HG03571 (cell line): ENCODE results near the gene TSPAN14.
"Not testable (repeated sequence)": the region's sequence is repeated elsewhere in the genome, so short reads cannot be mapped to it uniquely, and the experiment has no call there.

ENCODE experiments used
- ATAC-seq: cut with Tn5 transposase; IDR thresholded peaks from one replicate; pipeline ENCODE4 v1.9.1; 2021; ENCODE audit not compliant: unreplicated experiment

TSPAN14 gene

GRCh38 chr10:80520661-80521470, 66.8 kb downstream of the TSPAN14 start:
- ATAC-seq: no peak

- no peak for ATAC-seq
These were observed 68.8 kb downstream of the TSPAN14 start for GRCh38 chr10:80522756-80523363.

DNA sequence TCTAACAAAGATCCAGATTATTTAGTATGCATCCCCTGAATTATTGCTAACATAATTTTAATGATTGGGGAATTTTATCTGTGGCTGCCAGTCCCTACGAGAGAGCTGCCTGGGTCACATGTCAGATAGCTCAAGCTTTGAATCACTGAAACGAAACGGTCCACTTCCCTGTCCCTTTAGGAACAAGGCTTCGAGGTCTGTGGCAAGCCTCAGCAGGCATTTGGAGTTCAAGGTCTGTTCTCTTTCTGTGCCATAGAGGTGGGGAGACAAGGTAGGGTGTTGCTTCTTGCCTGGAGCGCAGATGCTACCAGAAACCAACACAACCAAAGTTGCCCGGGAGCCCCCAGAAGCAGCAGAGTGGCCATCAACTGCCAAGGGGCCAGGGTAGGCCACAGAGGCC, 69.7 kb downstream of the TSPAN14 start:
- ATAC-seq: no peak

DNA sequence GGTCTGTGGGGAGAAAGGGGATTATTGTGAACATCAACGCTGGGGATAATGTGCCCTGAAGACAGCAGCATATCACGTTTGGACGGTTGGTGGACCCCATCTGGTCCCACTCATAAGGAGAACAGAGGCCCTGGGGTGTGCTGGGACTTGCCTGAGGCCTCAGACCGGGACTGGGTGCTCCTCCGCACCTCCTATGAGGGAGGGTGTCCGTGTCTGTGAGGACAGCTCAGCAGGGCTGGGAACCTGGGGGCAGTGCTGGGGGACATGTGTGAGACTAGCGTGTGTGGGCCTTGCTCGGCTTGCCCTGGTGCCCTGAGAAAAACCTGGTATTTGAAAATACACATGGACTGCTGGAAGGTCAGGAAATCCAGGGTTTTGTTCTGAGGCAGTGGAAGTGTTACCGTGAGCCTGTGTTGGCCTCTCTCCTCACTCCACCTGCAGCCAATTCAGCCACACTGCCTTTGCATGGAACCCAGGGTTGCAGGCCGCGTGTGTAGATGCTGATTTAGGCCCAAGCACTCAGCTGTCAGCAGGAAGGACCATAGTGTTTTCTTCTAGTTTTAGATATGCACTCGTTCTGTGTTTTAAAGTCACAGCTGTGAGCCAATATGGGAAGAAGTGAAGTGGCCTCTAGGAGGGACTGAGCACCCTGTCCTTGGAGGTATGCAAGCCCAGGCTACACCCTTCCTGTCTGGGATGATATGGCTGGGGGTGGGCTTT, 70.2 kb downstream of the TSPAN14 start:
- no peak for ATAC-seq

- no peak for ATAC-seq
These were observed 72.1 kb downstream of the TSPAN14 start for GRCh38 chr10:80526218-80526617.

DNA sequence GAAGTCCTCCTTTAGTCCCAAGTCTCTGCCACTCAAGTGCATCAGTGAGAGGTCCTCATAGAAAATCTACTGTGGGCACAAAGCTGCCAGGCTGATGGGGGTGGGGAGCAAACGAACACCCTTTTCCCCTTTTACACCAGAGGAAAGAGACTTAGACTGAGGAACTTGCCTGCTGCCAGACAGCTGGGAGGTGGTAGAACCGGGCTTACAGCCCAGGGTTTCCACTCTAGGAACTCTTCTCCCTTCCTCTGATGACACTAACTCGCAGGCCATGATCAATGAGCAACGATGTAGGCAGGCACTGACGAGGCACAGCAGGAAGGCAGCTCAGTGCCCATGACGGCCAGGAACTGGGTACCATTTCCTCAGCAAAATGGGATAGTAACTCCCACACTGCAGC, 72.6 kb downstream of the TSPAN14 start:
- no peak for ATAC-seq

DNA sequence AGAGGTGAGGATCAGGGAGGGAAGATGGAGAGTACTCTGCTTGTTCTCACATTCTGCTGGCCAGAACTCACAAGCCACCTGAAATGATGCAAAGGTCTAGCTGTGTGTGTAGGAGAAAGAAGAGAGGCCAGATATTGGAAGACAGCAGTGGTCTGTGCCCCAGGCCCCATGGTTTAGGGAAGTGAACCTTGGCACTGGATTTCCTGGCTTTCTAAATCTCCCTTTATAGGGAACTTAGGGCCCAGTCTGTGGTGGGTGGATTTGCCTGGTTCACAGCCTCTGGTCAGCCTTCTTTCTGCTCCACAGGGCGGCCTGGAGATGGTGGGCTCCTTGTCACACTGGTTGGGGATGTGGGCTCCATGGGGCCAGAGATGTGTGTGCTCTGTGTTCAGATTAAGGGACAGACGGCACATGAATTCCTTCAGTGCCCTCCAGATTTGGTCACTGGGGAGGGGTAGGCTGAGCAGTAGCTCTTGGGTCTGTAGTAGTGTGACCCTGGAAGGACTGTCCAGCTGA, 74.1 kb downstream of the TSPAN14 start:
- no peak for ATAC-seq

- no peak for ATAC-seq
These were observed 74.8 kb downstream of the TSPAN14 start for GRCh38 chr10:80528901-80529300.

DNA sequence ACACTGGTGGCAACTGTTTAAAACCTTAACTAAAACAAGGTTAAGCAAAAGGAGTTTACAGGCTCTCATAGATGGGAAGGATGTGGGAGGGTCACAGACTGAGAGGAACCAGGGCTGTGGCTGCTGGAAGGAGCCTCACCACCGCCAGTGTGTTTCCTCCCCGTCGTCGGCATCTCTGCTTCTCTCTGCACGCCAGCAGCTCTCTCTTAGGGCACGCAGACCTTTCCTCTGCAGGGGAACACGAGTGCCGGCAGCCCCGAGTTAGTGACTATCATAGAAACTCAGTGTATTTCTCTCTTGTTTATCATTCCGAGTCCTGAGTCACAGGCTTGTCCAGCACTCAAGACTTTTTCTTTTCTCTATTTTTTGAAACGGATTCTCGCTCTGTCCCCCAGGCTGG, 75.5 kb downstream of the TSPAN14 start:
- no peak for ATAC-seq

GRCh38 chr10:80530251-80530650, 76.1 kb downstream of the TSPAN14 start:
- ATAC-seq: no peak

GRCh38 chr10:80530816-80531215, 76.7 kb downstream of the TSPAN14 start:
- no peak for ATAC-seq

- no peak for ATAC-seq
These were observed 78.5 kb downstream of the TSPAN14 start for GRCh38 chr10:80532571-80532970.

DNA sequence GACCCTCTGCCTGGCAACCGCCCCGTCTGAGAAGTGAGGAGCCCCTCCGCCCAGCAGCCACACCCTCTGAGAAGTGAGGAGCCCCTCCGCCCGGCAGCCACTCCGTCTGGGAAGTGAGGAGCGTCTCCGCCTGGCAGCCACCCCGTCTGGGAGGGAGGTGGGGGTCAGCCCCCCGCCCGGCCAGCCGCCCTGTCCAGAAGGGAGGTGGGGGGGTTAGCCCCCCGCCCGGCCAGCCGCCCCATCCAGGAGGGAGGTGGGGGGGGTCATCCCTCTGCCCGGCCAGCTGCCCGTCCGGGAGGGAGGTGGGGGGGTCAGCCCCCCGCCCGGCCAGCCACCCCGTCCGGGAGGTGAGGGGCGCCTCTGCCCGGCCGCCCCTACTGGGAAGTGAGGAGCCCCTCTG, 79.9 kb downstream of the TSPAN14 start:
- ATAC-seq: not testable (repeated sequence)

DNA sequence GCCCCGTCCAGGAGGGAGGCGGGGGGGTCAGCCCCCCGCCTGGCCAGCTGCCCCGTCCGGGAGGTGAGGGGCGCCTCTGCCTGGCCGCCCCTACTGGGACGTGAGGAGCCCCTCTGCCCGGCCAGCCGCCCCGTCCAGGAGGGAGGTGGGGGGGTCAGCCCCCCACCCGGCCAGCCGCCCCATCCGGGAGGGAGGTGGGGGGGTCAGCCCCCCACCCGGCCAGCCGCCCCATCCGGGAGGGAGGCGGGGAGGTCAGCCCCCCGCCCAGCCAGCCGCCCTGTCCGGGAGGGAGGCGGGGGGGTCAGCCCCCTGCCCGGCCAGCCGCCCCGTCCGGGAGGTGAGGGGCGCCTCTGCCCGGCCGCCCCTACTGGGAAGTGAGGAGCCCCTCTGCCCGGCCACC, 80.5 kb downstream of the TSPAN14 start:
- not testable (repeated sequence) for ATAC-seq

- ATAC-seq: peak; percentile 88
These were observed 81.7 kb downstream of the TSPAN14 start for GRCh38 chr10:80535671-80536360.

- no peak for ATAC-seq
These were observed 82.3 kb downstream of the TSPAN14 start for GRCh38 chr10:80536361-80536835.

GRCh38 chr10:80537086-80537735, 83.1 kb downstream of the TSPAN14 start:
- ATAC-seq: no peak

- no peak for ATAC-seq
These were observed 83.8 kb downstream of the TSPAN14 start, which contains the start of gene SH2D4B for GRCh38 chr10:80537736-80538480. TSS of gene SH2D4B (plus strand) at chr10:80537902. CDS start at chr10:80538332, 430 bp downstream.

DNA sequence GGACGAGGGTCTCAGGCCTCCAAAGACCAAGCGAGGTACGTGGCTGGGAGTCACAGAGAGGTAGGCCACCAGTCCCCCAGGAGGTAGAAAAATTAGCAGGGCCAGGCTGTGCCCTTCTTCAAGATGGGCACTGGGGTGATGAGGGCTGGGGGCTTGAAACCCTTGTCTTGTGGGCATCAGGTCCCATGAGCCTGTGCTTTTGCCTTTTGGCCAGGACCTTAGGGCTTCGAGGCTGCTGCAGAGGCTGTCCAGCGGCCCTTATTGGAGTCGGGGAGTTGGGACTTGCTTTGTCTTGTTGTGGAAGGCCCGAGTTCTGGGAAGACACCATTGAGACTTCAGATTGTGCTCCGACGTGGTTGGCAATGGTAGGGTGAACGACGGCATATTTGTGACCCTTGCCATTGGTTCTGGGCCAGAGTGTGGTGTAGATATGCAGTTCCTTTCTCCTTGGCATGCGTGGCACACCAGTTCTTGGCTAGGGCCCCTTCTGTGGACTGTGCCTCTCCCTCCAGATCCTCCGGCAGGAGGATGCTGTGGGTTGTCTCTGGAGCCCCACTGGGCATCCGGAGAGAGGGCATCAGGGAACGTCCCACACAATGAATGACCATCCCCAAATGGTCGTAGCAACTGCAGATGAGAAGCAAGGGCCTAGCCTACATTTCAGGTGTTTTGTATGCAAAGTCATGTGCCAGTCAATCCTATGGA, 84.5 kb downstream of the TSPAN14 start:
- ATAC-seq: no peak
